ENCODE measurements around the gene PLIN3. TPM values are rescaled to one million over a fixed set of nuclear protein-coding genes. Genes with fewer than 3 reads are reported as not detected.
A peak's percentile ranks its signal among the peaks of the same experiment; 100 is the strongest.

Gene PLIN3
- total and polyA plus RNA-seq, 9 of the 15 experiments (the other 6 are each of a cell fraction or from before 2014, with no cell fraction given), result 7.5 to 75.6 (median 43.1) TPM

DNA sequence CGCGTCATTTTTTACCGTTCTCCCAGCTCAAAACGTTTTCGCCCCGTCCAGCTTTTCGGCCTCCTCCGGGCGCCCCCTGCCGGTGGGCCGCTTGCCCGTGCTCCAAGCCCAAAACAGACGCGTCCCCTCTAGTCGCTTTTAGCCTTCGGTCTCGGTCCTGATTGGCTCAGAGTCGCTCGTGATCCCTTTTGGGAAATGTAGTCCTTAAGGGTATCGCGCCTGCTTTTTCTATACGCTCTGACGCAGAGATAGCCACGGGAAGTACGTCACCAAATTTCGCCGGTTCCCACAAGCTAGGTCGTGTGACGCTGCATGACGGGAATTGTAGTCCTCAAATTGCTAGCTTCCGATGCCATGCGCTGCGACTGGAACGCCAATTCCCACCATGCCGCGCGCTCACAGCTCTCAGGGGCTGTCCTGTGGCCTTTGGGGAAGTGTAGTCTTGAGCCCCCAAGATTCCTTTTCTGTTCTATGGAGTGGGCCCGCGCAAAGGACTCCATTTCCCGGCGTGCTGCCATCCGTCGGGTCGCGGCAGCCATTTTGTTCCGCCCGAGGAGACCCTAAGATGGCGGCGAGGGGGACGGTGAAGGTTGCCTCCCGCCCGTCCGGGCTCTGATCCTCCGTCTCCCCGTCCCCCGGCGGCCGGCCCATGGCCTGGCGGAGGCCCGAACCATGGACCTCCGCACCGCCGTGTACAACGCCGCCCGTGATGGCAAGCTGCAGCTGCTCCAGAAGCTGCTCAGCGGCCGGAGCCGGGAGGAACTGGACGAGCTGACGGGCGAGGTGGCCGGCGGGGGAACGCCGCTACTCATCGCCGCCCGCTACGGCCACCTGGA is 76.1 kb downstream of the PLIN3 start, which contains the start of gene FEM1A (continued):
- TF ChIP-seq, protein P1, sequence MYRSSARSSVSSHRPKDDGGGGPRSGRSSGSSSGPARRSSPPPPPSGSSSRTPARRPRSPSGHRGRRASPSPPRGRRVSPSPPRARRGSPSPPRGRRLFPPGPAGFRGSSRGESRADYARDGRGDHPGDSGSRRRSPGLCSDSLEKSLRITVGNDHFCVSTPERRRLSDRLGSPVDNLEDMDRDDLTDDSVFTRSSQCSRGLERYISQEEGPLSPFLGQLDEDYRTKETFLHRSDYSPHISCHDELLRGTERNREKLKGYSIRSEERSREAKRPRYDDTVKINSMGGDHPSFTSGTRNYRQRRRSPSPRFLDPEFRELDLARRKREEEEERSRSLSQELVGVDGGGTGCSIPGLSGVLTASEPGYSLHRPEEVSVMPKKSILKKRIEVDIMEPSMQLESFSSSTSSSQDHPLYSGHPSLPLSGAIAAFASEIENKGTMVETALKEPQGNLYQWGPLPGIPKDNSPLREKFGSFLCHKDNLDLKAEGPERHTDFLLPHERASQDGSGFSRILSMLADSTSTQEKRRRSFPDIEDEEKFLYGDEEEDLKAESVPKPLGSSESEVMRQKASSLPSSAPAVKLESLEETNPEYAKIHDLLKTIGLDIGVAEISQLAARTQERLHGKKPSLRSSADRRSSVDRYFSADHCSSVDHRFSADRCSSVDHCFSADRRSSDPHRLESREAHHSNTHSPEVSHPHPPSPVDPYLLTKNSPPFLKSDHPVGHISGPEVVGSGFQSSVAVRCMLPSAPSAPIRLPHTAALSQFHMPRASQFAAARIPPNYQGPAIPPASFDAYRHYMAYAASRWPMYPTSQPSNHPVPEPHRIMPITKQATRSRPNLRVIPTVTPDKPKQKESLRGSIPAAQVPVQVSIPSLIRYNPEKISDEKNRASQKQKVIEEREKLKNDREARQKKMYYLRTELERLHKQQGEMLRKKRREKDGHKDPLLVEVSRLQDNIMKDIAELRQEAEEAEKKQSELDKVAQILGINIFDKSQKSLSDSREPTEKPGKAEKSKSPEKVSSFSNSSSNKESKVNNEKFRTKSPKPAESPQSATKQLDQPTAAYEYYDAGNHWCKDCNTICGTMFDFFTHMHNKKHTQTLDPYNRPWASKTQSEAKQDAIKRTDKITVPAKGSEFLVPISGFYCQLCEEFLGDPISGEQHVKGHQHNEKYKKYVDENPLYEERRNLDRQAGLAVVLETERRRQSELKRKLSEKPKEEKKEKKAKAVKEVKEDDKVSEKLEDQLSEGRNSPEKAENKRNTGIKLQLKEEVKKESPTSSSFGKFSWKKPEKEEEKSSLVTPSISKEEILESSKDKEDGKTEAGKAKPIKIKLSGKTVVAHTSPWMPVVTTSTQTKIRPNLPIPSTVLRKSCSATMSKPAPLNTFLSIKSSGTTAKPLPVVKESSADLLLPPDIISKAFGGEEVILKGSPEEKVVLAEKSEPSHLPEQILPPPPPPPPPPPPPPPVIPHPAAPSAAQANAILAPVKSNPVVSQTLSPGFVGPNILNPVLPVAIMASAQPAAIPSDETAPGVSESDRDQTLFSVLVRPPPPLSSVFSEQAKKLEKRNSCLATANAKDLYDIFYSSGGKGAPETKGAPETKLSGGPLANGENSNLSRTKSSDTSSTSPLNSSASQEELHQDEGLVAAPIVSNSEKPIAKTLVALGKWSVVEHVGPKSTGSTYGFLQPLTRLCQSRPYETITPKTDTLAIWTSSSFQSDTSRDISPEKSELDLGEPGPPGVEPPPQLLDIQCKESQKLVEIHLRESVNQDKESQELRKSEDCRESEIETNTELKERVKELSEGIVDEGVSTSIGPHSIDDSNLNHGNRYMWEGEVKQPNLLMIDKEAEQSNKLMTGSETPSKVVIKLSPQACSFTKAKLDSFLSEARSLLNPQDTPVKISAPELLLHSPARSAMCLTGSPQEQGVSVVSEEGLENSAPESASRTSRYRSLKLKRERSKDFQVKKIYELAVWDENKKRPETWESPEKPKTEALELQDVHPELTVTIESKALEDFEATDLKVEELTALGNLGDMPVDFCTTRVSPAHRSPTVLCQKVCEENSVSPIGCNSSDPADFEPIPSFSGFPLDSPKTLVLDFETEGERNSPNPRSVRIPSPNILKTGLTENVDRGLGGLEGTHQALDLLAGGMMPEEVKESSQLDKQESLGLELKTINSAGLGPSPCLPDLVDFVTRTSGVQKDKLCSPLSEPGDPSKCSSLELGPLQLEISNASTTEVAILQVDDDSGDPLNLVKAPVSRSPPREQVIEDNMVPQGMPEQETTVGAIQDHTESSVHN (IDR thresholded peaks at IDR 0.05; ENCODE audit: borderline replicate concordance in 1 of 2, low read depth in 1 of 2), result peak in 1 of 2 experiments; percentile 97; a peak in 2 of 4 replicates
- TF ChIP-seq STAT5A (IDR thresholded peaks at IDR 0.05; ENCODE audit: borderline replicate concordance, low read length), result peak; percentile 36; the same call in 1 of the 2 replicates
- peak; percentile 99 for TF ChIP-seq ZNF766 (CRISPR knock-in tag; conservative IDR thresholded peaks at IDR 0.05)
- TF ChIP-seq BDP1 (IDR thresholded peaks at IDR 0.05; ENCODE audit: insufficient read depth, insufficient read length), result no peak
- TF ChIP-seq ZNF668 (CRISPR knock-in tag; IDR thresholded peaks at IDR 0.05), result peak; percentile 84; the same call in 1 of the 2 replicates
- TF ChIP-seq EZH2 (IDR thresholded peaks at IDR 0.05; ENCODE audit: borderline replicate concordance, low read depth, low read length), result no peak
- TF ChIP-seq ZNF431 (CRISPR knock-in tag; IDR thresholded peaks at IDR 0.05), result no peak; the same call in 1 of the 2 replicates
- no peak for TF ChIP-seq TSHZ1 (CRISPR knock-in tag; IDR thresholded peaks at IDR 0.05)
- TF ChIP-seq ELF4 (CRISPR knock-in tag; IDR thresholded peaks at IDR 0.05), result peak; percentile 83
- peak; percentile 7; the same call in 1 of the 2 replicates for TF ChIP-seq JUNB (CRISPR knock-in tag; conservative IDR thresholded peaks at IDR 0.05)
- no peak for TF ChIP-seq ZNF124 (CRISPR knock-in tag; IDR thresholded peaks at IDR 0.05)
- TF ChIP-seq ZSCAN32 (CRISPR knock-in tag; IDR thresholded peaks at IDR 0.05), result no peak
- TF ChIP-seq SRSF7 (optimal IDR thresholded peaks at IDR 0.05; ENCODE audit: low read depth, low read length), result no peak
- TF ChIP-seq PURB (CRISPR knock-in tag; IDR thresholded peaks at IDR 0.05; ENCODE audit: low read depth), result no peak
- TF ChIP-seq CCAR2 (IDR thresholded peaks at IDR 0.05; ENCODE audit: low read depth, low read length), result no peak
- no peak for TF ChIP-seq TCF3 (CRISPR knock-in tag; IDR thresholded peaks at IDR 0.05)
- peak; percentile 81 for TF ChIP-seq L3MBTL2 (IDR thresholded peaks at IDR 0.05)

Measured in K562 (cell line).